Measurements from ENCODE around the gene BSDC1. TPM values are rescaled to one million over a fixed set of nuclear protein-coding genes. Genes with fewer than 3 reads are reported as not detected.
A peak's percentile ranks its signal among the peaks of the same experiment; 100 is the strongest.
"Not testable (repeated sequence)": the region's sequence is repeated elsewhere in the genome, so short reads cannot be mapped to it uniquely, and the experiment has no call there.

Gene BSDC1
- total RNA-seq, 1 donor from 2014 or later, result 101 TPM

DNA sequence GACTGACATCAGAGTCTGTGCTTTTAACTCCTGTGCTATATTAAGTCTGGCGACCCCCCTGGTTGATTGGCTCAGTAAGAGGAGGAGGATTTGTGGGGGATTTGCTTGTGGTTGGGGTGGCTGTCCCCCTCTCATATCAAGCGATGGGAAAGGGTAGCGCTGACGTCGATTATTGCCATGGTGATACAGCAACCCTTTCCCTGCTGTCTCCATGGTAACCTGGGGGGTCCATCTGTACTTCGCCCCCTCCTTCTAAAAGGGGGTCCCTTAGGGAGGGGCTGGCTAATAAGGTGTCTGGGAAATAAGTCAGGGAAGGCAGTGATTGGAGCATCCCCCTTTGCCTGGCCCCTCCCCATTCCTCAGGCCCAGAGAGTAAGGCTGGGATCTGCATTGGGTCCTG lies 36.6 kb downstream of the BSDC1 start:
- DNase-seq (ENCODE audit: low spot score), result no peak

DNA sequence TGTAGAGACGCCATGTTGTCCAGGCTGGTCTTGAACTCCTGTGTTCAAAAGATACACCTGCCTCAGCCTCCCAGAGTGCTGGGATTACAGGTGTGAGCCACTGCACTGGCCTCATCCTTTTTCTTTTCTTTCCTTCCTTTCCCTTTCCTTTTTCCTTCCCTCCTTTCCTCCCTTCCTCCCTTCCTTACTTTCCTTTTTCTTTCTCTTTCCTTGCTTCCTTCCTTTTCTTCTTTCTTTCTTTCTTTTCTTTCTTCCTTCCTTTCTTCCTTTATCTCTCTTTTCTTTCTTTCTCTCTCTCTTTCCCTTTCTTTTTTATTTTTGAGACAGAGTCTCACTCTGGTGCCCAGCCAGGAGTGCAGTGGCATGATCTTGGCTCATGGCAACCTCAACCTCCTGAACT lies 37.8 kb downstream of the BSDC1 start:
- no peak for DNase-seq (ENCODE audit: low spot score)

DNA sequence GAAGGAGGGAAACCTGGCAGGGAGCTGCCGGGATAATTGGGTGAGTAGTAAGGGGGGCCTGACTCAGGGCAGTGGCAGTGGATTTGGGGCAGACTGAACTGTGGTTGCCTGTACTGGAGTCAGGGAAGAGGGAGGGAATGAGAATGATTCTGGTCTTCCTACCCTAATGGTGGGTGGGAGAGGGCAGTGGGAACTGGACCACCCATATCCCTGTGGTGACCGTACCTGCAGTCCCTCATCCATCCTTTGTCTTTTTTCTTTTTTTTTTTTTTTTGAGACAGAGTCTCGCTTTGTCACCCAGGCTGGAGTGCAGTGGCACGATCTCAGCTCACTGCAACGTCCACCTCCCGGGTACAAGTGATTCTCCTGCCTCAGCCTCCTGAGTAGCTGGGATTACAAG lies 38.5 kb downstream of the BSDC1 start:
- DNase-seq (ENCODE audit: low spot score), result not testable (repeated sequence)

GRCh38 chr1:32353886-32354570 lies 40.2 kb downstream of the BSDC1 start:
- peak; percentile 48 for DNase-seq (ENCODE audit: low spot score)

GRCh38 chr1:32353431-32353830 lies 40.8 kb downstream of the BSDC1 start:
- no peak for DNase-seq (ENCODE audit: low spot score)

- DNase-seq (ENCODE audit: low spot score), result no peak
These were observed 41.3 kb downstream of the BSDC1 start for GRCh38 chr1:32352831-32353383.

- no peak for DNase-seq (ENCODE audit: low spot score)
These were observed 41.9 kb downstream of the BSDC1 start for GRCh38 chr1:32352239-32352745.

DNA sequence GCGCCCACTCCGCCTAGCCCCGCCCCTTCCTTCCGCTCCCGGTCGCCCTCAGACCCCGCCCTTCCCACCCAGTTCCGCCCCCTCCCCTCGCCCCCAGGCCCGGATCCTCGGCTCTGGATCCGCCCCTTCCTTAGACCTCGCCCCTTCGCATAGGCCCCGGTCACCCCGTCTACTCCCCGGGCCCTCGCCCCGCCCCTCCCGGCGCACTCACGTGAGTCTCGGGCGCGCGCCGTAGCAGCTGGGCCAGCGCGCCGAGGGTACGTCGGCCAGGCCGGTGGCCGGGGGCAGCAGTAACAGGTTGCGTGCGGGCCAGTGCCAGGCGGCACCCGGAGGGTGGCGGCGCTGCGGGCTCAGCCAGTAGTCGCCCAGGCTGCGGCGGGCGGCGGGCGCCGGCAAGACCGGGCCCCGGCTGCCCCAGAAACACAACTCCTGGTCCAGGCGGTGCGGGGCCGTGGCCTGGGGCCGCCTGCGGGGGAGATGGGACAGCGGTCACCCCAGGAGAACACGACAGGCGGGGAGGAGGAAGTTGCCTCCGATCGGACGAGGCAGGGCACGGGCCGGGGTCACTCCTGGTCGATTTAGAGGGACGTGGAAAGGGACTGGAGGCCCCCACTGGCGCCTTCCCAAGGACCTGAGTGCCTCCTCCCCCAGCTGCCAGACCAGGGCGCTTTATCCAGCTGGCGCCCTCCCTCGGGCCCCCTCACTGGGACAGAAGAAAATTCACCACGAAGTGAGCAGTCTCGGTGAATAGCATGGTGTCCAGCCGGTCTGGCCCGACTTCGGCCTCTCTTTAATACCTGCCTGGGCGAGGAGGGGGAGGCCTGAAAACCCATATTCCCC lies 42.6 kb downstream of the BSDC1 start:
- peak; percentile 92 for DNase-seq (ENCODE audit: low spot score)

GRCh38 chr1:32350785-32351398 lies 43.3 kb downstream of the BSDC1 start:
- no peak for DNase-seq (ENCODE audit: low spot score)

GRCh38 chr1:32349211-32349708 lies 45.0 kb downstream of the BSDC1 start:
- no peak for DNase-seq (ENCODE audit: low spot score)

- DNase-seq (ENCODE audit: low spot score), result no peak
These were observed 47.6 kb downstream of the BSDC1 start for GRCh38 chr1:32346532-32347157.

DNA sequence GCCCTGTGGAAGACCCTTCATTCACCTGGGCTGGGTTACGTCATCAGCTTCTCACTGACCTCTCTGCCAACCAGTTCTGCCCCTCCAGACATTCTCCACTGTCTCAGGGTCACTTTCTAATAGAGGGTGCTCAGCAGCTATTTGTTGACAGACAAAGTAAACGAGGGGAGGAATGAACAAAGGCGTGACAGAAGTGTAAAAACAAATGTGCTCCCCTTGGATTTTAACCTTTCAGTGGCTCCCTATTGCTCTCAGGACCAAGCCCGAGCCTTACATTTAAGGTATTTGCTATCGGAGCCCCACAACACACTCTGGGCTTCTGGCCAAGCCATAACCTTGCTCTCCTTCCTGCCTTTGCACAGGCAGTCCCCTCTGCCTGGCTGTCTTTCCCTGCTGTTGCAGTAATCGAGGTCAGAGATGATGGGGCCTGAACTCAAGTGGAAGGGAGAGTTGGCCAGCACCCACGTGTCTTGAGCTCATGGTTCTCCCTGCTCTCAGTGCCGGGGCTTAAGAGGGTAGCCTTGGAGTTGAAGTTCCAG lies 48.9 kb downstream of the BSDC1 start:
- DNase-seq (ENCODE audit: low spot score), result peak; percentile 35

DNA sequence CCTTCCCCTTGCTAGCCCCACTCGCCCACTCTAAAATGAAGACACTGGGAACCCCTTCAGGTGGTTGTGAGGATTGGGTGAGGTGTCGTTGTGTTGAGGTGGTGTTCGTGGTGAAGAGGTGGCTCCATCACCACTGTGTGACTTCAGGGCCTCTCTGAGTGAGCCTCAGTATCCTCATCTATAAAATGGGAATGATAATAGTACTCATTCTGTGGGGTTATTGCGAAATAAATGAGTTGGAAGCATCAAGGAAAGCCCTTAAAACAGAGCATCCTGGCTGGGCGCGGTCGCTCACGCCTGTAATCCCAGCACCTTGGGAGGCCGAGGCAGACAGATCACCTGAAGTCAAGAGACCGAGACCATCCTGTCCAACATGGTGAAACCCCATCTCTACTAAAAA lies 51.5 kb downstream of the BSDC1 start:
- no peak for DNase-seq (ENCODE audit: low spot score)

DNA sequence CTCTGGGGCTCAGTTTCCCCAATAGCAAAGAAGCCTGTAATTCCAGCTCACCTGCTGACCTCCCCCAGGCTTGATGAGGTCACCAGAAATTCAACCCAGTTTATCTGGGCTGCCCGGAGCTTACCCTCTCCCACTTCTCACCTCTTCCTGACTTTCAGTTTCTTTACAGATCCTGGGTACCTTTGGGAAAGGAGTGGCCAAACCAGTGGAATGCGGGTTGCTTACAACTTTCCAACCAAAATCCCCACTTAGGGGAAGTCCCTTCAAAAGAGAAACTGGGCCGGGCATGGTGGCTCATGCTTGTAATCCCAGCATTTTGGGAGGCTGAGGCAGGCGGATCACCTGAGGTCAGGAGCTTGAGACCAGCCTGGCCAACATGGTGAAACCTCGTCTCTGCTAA lies 52.3 kb downstream of the BSDC1 start:
- DNase-seq (ENCODE audit: low spot score), result no peak

GRCh38 chr1:32341186-32341757 lies 53.0 kb downstream of the BSDC1 start:
- no peak for DNase-seq (ENCODE audit: low spot score)

DNA sequence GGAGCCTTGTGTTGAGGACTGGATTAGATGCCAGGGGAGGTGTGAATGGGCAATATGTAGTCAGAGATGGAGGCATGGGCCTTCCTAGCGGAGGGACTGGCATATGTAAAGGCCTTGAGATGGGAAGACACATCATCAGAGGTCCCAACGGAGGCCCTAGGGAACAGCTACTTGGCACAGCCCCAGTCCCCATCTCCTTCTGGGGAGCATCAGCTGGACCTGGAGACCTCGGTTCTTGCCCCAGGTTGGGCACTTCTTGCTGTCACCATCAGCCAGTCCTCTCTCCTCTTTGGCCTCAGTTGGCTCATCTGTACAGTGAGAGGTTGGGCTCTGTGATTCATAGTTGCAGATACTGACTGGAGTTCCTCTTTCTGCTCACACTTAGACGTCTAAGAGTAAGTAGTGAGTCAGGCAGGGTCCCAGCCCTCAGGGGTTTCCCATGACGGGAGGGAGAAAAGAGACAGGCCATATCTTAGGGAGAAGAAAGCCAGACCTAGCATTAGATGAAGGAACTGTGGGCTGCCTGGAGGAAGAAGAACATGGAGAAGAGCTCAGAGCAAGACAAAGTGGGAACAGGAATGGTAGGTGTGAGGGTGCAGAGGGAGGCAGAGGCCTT lies 54.8 kb downstream of the BSDC1 start:
- DNase-seq (ENCODE audit: low spot score), result no peak

- no peak for DNase-seq (ENCODE audit: low spot score)
These were observed 55.5 kb downstream of the BSDC1 start for GRCh38 chr1:32338637-32339145.

- DNase-seq (ENCODE audit: low spot score), result no peak
These were observed 56.2 kb downstream of the BSDC1 start for GRCh38 chr1:32337855-32338636.

- DNase-seq (ENCODE audit: low spot score), result no peak
These were observed 57.1 kb downstream of the BSDC1 start for GRCh38 chr1:32336963-32337675.

All from mucosa of gallbladder (tissue), 1 donor.